Panc1 (cell line): ENCODE results near the gene ATPAF2. TPM values are rescaled to one million over a fixed set of nuclear protein-coding genes. Genes with fewer than 3 reads are reported as not detected.

Experiments
- ATAC-seq: fragments of 200-7000 bp; cut with Tn5 transposase; 2 replicates; pipeline ENCODE4 v1.9.1; 2020; ENCODE audit warnings: mild to moderate bottlenecking, moderate library complexity
- BruUV-seq: library from RNA; stranded (reverse); fragments of 400-500 nt; replicated peaks from 2 replicates; lab custom pipeline; 2021; lab: Mats Ljungman, UMichigan
- CTCF ChIA-PET: fragments of 300-600 bp; sonication (Branson Sonifier 250); formaldehyde crosslinking; loops from one replicate; lab custom pipeline; 2022; ENCODE audit warnings: antibody characterized with exemption; lab: Charles Lee
- POLR2A ChIA-PET: fragments of 300-600 bp; sonication (Branson Sonifier 250); formaldehyde crosslinking; loops from one replicate; lab custom pipeline; 2022; ENCODE audit warnings: antibody characterized with exemption; lab: Charles Lee
- DNase-seq: peaks from one replicate; pipeline ENCODE4 v3.0.0-alpha.2; 2010; ENCODE audit warnings: low read depth, low spot score
- H3K27ac ChIP-seq: 2 replicates; pipeline ENCODE4 v1.5.1; 2011; ENCODE audit warnings: mild to moderate bottlenecking, low read length, inconsistent platforms
- H3K27me3 ChIP-seq: fragments of 200-500 bp; sonication (Bioruptor generic); 2 replicates; pipeline ENCODE4 v1.6.0; 2014; ENCODE audit warnings: low read length, inconsistent platforms; ENCODE audit not compliant: control insufficient read depth, insufficient read depth
- H3K36me3 ChIP-seq: fragments of 200-500 bp; sonication (Bioruptor generic); 2 replicates; pipeline ENCODE4 v1.5.1; 2014; ENCODE audit warnings: inconsistent platforms, mild to moderate bottlenecking, low read length, moderate library complexity; ENCODE audit not compliant: control insufficient read depth, insufficient read depth
- H3K4me1 ChIP-seq: 2 replicates; pipeline ENCODE4 v1.5.1; 2011; ENCODE audit warnings: inconsistent platforms, mild to moderate bottlenecking, low read length, moderate library complexity; ENCODE audit not compliant: control insufficient read depth, insufficient read depth
- H3K4me3 ChIP-seq, 2 experiments: 2 replicates each; pipeline ENCODE4 v1.5.1; 2011 to 2012; ENCODE audit warnings: low read depth in 2 of 2, low read length in 2 of 2, mild to moderate bottlenecking in 2 of 2, inconsistent platforms in 1 of 2, moderate library complexity in 1 of 2
- H3K9me3 ChIP-seq: fragments of 200-500 bp; sonication (Bioruptor generic); 2 replicates; pipeline ENCODE4 v1.5.1; 2014; ENCODE audit warnings: low read depth, mild to moderate bottlenecking, inconsistent platforms, low read length, moderate library complexity; ENCODE audit not compliant: control insufficient read depth, insufficient read depth
- CTCF ChIP-seq: fragments of 450-650 bp; IDR thresholded peaks from 2 replicates; pipeline ENCODE4 v1.5.1; 2017; ENCODE audit warnings: mild to moderate bottlenecking
- POLR2AphosphoS5 ChIP-seq: IDR thresholded peaks from 2 replicates; pipeline ENCODE4 v1.6.1; 2012; ENCODE audit warnings: mild to moderate bottlenecking, low read depth, low read length, moderate library complexity
- REST ChIP-seq, 2 experiments: IDR thresholded peaks; 2 replicates each; pipeline ENCODE4 v1.6.1; 2011 to 2012; ENCODE audit warnings: low read depth in 2 of 2, control low read depth in 1 of 2, low read length in 1 of 2, mild to moderate bottlenecking in 1 of 2, moderate library complexity in 1 of 2; ENCODE audit not compliant: insufficient read depth in 1 of 2
- SIN3A ChIP-seq: IDR thresholded peaks from 2 replicates; pipeline ENCODE4 v1.6.1; 2012; ENCODE audit warnings: low read depth, mild to moderate bottlenecking, low read length, moderate library complexity, borderline replicate concordance; ENCODE audit not compliant: insufficient read depth
- TCF7L2 ChIP-seq: IDR thresholded peaks from 2 replicates; pipeline ENCODE4 v1.6.1; 2011; ENCODE audit warnings: mild to moderate bottlenecking, low read depth, low read length, inconsistent platforms
- in situ Hi-C: cut with HindIII; loops from 2 replicates; pipeline ENCODE4 v1.10.0; 2016; ENCODE audit warnings: low sequenced_read_pairs, low pct_unique_long_range_greater_than_20kb
- intact Hi-C: fragments of 100-400 bp; cut with micrococcal nuclease; formaldehyde crosslinking; loops from one replicate; pipeline ENCODE4 v1.10.0; 2022; ENCODE audit not compliant: unreplicated experiment
- total RNA-seq: library from RNA; stranded (reverse); gene quantifications from one replicate; pipeline ENCODE4 v1.2.1, GENCODE V29; 2021; ENCODE audit not compliant: unreplicated experiment

ATPAF2 gene
- total RNA-seq, 1 experiment from 2014 or later: 22.3 TPM

GRCh38 chr17:18004884-18005305, 34.1 kb downstream of the ATPAF2 start:
- intact Hi-C loops: no loop called here
- no peak for DNase-seq
- in situ Hi-C loops: no loop called here
- Histone ChIP-seq H3K4me1 (no peaks in the 10 kb centered on the region), H3K36me3 (no peaks in the 10 kb centered on the region), H3K27me3 (no peaks in the 10 kb centered on the region), H3K27ac (no peak overlapping the region), H3K9me3 (no peaks in the 10 kb centered on the region), H3K4me3 (no peak overlapping the region)
- ChIA-PET POLR2A (no interaction called here), CTCF (interaction anchor here (0.9 kb wide), 1 partner anchor 33 kb away, joined by 4 read pairs; the partner anchor contains the start of gene TOM1L2)
- TF ChIP-seq TCF7L2 (no peak), CTCF (no peak), REST (IDR thresholded peaks at IDR 0.05; ENCODE audit: insufficient read depth in 1 of 2, low read depth in 2 of 2, low read length in 1 of 2) (no peak), SIN3A (no peak), POLR2AphosphoS5 (no peak)
- ATAC-seq: peak; percentile 79
- no TSS peak for BruUV-seq

GRCh38 chr17:18004345-18004744, 34.6 kb downstream of the ATPAF2 start:
- DNase-seq (no peak), ATAC-seq (no peak)
- CTCF ChIA-PET: interaction anchor here (0.9 kb wide), 1 partner anchor 32 kb away, joined by 4 read pairs; the partner anchor contains the start of gene TOM1L2
- Histone ChIP-seq H3K9me3 (no peaks in the 10 kb centered on the region), H3K27me3 (no peaks in the 10 kb centered on the region), H3K27ac (no peak overlapping the region), H3K4me1 (no peaks in the 10 kb centered on the region; the same call in 1 of the 2 replicates), H3K4me3 (no peak overlapping the region), H3K36me3 (no peaks in the 10 kb centered on the region)
- BruUV-seq: no TSS peak
- intact Hi-C loops: no loop called here
- in situ Hi-C loops: no loop called here
- POLR2A ChIA-PET: no interaction called here
- no peak for TF ChIP-seq SIN3A
- no peak for TF ChIP-seq POLR2AphosphoS5
- TF ChIP-seq TCF7L2: no peak
- no peak for TF ChIP-seq CTCF
- no peak for TF ChIP-seq REST (IDR thresholded peaks at IDR 0.05; ENCODE audit: insufficient read depth in 1 of 2, low read depth in 2 of 2, low read length in 1 of 2)
